Stimulated activated CD8-positive, alpha-beta memory T cell treated with anti-CD3 and anti-CD28 coated beads, Interleukin-15, amount 100 ng/mL, for 4 hours (primary cell): ENCODE data around the gene MEIS2.

ENCODE experiments used
- DNase-seq, 2 donors: peaks; one replicate each; pipeline ENCODE4 v3.0.0-alpha.2; 2020; ENCODE audit warnings: low read depth in 2 of 2

Gene MEIS2

GRCh38 chr15:37098468-37099318, 1.7 kb downstream of the MEIS2 start:
- no peak for DNase-seq

GRCh38 chr15:37097144-37097919, 3.0 kb downstream of the MEIS2 start:
- DNase-seq: no peak

GRCh38 chr15:37096558-37097143, 3.7 kb downstream of the MEIS2 start:
- DNase-seq: no peak

GRCh38 chr15:37095770-37096557, 4.4 kb downstream of the MEIS2 start:
- no peak for DNase-seq

GRCh38 chr15:37094915-37095711, 5.2 kb downstream of the MEIS2 start:
- DNase-seq: no peak

- no peak for DNase-seq
These were observed 5.9 kb downstream of the MEIS2 start for GRCh38 chr15:37094333-37094914.

GRCh38 chr15:37093480-37094332, 6.6 kb downstream of the MEIS2 start:
- DNase-seq: no peak

GRCh38 chr15:37090543-37091175, 9.7 kb downstream of the MEIS2 start:
- no peak for DNase-seq

GRCh38 chr15:37088436-37088835, 11.9 kb downstream of the MEIS2 start:
- DNase-seq: no peak

GRCh38 chr15:37087131-37087588, 13.2 kb downstream of the MEIS2 start:
- DNase-seq: no peak

GRCh38 chr15:37086521-37086920, 13.8 kb downstream of the MEIS2 start:
- DNase-seq: no peak

GRCh38 chr15:37086120-37086519, 14.2 kb downstream of the MEIS2 start:
- no peak for DNase-seq

GRCh38 chr15:37084602-37085001, 15.7 kb downstream of the MEIS2 start:
- no peak for DNase-seq

GRCh38 chr15:37083610-37084009, 16.7 kb downstream of the MEIS2 start:
- DNase-seq: no peak

GRCh38 chr15:37081983-37082382, 18.4 kb downstream of the MEIS2 start:
- DNase-seq: no peak

GRCh38 chr15:37080261-37080921, 20.0 kb downstream of the MEIS2 start:
- DNase-seq: no peak

- no peak for DNase-seq
These were observed 20.6 kb downstream of the MEIS2 start for GRCh38 chr15:37079726-37080125.

- DNase-seq: no peak
These were observed 21.8 kb downstream of the MEIS2 start for GRCh38 chr15:37078566-37078965.
